Embryonic facial prominence (tissue), 1 donor: ENCODE results near the gene FGF3.
"Not testable (repeated sequence)": the region's sequence is repeated elsewhere in the genome, so short reads cannot be mapped to it uniquely, and the experiment has no call there.

Experiments
- DNase-seq: peaks from one replicate; pipeline ENCODE4 v3.0.0-alpha.2; 2016; ENCODE audit errors: extremely low spot score

Gene FGF3

DNA sequence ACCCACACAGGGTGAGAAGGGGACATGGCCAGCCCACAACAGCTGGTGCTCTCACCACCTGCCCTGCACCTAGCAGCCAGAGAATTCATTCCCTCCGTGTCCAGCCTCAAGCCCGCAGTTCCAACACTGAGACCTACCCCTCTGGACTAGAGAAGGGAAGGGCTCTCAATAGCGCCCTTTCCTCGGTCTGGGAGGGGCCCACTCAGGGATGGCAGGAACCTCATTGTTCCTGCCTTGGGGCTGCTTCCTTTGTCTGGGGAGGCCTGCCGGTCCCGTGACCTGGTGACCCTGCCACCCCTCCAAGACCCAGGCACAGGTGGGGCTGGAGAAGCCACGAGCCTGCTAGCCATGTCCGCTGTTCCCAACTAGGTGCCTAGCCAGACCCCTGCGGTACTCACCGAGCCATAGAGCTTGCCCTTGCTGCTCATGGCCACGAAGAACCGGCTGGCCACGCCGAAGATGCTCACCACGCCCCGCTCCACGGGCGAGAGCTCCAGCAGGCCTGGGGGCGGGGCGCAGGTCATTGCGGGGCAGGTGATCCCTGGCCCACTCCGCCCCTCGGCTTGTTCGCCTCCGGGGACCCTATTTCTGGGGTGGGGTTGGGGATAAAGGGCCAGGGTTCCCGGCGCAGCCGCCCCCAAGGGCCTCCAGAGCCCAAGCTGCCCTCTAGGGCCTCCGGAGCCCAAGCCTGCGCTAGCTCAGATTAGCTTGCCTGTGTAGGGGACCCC, 45.4 kb downstream of the FGF3 start:
- no peak for DNase-seq

- DNase-seq = no peak
These were observed 47.8 kb downstream of the FGF3 start for GRCh38 chr11:69771466-69771865.

- no peak for DNase-seq
These were observed 48.7 kb downstream of the FGF3 start for GRCh38 chr11:69770540-69770939.

- DNase-seq = no peak
These were observed 53.7 kb downstream of the FGF3 start for GRCh38 chr11:69765498-69765995.

GRCh38 chr11:69764918-69765317, 54.3 kb downstream of the FGF3 start:
- DNase-seq = not testable (repeated sequence)

GRCh38 chr11:69760319-69760718, 58.9 kb downstream of the FGF3 start:
- DNase-seq = no peak
